ENCODE results near the gene TNRC18.

Gene TNRC18

DNA sequence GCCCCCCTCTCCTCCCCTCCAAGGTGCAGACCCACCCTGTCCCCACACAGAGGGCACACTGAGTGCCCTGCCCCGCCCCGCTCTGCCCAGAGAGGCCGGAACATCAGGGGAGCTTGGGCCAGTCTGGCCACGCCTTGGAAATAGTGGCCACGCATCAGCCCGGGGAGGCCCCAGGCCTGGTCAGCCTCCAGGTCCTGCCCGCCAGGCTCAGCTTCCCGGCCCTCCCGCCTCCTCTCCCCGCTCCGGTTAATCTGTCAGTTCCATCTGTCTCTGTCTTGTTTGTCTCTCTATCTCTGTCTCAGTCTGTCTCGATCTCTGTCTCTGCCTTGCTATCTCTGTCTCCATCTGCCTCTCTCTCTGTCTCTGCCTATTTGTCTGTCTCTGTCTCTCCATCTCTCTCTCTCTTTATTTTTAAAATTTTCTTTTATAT lies 28.9 kb upstream of the TNRC18 start:
- no peak for DNase-seq (ENCODE audit: low read depth in 2 of 2)

DNA sequence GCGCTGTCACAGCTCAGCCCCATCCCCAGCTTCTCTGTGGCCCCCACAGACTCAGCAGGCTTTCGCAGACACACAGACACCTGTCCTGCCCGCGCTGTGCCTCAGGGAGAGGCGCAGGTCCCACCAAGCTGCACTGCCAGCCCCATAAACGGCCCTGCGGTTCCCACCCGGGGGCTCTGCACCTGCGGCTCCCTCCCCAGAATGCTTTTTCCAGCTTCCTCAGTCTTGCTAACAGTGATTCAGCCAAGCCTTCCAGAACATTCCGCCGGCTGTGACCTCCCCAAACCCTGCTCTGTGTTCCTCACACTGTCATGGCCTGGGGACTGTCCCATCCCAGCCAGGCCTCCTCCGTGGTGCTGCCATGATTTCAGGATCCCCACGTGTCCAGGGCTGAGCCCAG lies 27.8 kb upstream of the TNRC18 start:
- DNase-seq (ENCODE audit: low read depth in 2 of 2), result no peak

DNA sequence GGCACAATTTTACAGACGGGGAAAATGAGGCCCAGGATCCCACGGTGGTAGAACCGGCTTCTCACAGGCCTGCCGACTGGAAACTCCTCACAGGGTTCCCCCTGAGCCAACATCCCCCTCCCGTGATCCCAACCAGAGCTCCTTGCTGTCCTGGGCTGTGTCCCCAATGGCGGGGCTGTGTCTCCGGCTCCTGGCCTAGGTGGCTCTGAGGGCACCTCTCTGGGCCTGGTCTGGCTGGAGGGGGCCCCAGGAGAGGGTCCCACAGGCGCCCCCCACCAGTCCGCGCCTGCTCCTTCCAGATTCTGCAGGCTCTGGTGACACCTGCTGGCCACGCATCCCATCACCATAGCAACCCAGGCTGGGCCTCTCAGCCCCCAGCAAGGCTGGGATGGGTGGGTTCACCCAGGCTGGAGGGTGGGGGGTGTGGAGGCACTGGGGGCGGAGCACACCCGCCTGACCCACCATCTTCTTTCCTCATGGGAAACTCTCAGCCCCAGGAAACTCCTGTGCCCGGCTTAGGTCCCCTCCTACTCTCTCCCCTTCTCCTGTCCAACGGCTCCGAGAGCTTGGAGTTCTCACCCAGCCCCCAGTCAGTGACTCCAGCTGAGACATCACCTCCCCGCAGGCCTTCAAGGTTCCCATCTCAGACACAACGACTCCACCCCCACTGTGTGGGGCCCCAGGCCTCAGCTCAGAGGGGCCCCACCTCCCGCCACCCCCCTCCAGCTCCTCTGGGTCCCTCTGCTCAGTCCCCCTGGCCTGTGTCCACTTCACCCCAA lies 27.1 kb upstream of the TNRC18 start:
- no peak for DNase-seq (ENCODE audit: low read depth in 2 of 2)

DNA sequence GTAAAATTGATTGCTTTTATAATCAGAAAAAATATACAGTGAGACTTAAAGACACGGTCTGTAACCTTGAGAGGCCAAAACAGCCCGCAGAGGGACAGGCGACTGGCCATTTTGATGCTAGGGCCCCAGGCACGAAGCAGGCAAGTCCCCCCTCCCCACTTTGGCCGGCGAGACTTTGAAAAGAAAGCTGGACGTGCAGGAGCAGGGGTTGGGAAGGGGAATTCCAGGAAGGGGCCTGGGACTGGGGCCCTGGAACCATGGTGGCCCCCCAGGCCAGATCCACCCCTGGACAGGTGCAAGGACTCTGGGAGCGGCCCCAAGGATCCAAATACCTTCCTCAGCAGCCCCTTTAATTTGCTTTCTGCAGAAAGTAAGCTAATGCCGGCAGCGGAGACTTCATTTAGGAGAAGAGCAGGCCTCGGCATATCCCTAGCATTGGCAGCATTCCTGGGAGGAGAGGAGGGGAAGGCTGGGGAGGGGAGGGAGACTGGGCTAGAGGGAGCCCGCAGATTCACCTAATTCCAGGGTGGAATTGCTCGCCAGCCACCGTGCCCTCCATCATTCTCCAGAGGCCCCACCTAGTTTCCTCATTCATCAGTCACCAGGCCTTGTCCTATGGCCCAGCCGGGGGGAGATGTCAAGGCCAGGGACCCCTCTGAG lies 24.9 kb upstream of the TNRC18 start:
- no peak for DNase-seq (ENCODE audit: low read depth in 2 of 2)

- no peak for DNase-seq (ENCODE audit: low read depth in 2 of 2)
These were observed 22.5 kb upstream of the TNRC18 start for GRCh38 chr7:5445981-5446594.

DNA sequence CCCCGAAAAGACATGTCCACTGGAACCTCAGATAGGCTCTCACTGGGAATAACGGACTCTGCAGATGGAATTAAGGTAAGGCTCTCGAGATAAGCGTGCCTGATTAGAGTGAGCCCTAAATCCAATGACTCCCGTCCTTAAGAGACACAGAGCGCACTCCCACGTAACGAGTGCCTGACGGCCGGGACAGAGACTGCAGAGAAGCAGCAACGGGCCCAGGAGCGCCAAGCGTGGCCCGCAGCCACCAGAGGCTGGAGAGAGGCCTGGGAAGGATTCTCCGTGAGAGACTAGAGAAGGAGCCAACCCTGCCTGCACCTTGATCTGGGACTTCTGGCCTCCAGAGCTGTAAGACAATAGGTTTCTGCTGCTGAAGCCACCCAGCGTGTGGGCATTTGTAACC lies 20.0 kb upstream of the TNRC18 start:
- DNase-seq (ENCODE audit: low read depth in 2 of 2), result no peak

DNA sequence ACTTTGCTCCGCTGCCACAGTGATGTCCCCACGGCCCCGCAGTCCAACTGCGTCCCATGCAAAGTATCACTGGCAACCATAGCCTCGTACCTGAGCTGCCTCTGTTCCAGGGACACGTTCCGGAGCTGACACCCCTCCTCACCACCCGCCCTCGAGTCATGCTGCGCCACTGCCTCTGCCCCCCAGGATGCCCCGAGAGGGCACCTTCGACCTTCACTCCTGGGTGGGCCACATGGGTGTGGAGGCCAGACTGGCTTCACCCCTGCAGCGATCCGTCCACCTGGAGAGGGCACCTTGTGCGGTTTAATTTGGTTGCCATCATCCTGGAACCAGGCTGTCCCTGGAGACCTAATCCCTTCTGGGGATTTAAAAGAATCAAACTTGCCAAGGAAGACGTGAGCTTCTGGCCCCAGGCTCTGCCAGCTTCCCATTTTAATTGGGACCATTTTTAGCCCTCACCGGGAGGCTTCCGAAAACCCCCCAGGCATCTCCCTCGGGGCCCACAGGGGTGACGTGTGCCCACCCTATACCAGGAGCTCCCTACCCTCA lies 19.2 kb upstream of the TNRC18 start:
- DNase-seq (ENCODE audit: low read depth in 2 of 2), result no peak

GRCh38 chr7:5441840-5442503 lies 18.3 kb upstream of the TNRC18 start:
- DNase-seq (ENCODE audit: low read depth in 2 of 2), result no peak

- no peak for DNase-seq (ENCODE audit: low read depth in 2 of 2)
These were observed 16.2 kb upstream of the TNRC18 start for GRCh38 chr7:5439572-5440496.

GRCh38 chr7:5439209-5439571 lies 15.6 kb upstream of the TNRC18 start:
- DNase-seq (ENCODE audit: low read depth in 2 of 2), result no peak

GRCh38 chr7:5437987-5438386 lies 14.4 kb upstream of the TNRC18 start:
- DNase-seq (ENCODE audit: low read depth in 2 of 2), result no peak

DNA sequence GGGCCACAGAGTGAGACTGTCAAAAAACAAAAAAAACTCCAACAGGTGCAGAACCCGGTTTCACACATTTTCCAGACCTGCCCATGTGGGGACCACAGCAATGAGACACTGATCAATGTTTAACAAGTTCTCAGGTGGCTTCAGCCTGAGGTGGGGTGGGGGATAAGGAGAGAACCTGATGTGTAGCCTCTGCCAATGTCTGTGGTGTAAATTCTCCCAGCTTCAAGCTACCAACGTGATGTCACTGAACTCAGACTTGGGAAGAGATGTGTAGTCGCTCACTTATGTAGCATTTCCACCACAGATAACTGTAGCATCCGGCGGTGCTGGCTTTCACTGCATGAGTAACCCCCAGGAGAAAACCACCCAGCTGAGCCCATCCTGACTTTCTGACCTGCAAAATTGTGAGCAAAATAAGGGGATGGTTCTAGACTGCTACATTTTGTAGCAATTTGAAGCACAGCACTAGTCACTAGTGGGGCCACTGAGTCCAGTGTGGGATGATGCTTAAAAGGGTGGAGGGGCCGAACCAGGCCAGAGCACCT lies 13.8 kb upstream of the TNRC18 start:
- DNase-seq (ENCODE audit: low read depth in 2 of 2), result no peak

DNA sequence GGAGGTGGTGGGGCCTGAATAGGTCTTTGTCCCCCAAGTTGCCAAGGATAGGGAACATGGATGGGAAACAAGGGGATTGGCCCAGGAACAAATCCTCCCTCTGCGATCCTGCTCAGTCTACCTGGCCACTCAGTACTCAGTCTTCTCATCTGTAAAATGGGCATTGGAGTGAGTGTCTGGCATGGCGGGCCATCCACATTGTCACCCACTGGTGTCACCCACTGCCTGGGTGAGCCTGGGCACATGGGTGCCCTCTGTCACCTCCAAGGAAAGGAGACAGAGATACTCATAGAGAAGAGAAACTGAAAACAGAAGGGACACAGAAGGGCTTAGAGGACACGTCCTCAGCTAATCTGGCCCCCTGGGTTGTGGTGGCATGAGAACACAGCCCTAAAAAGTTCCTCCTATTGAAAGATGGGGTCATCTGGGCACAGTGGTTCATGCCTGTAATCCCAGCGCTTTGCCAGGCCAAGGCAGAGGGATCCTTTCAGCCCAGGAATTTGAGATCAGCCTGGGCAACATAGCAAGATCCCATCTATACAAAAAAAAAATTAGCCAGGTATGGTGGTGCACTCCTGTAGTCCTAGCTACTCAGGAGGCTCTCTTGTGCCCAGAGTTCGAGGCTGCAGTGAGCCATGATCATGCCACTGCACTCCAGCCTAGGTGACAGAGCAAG lies 12.5 kb upstream of the TNRC18 start:
- no peak for DNase-seq (ENCODE audit: low read depth in 2 of 2)

- DNase-seq (ENCODE audit: low read depth in 2 of 2), result no peak
These were observed 11.8 kb upstream of the TNRC18 start for GRCh38 chr7:5435291-5436002.

GRCh38 chr7:5433181-5433580 lies 9.5 kb upstream of the TNRC18 start:
- no peak for DNase-seq (ENCODE audit: low read depth in 2 of 2)

GRCh38 chr7:5432691-5433090 lies 9.1 kb upstream of the TNRC18 start:
- no peak for DNase-seq (ENCODE audit: low read depth in 2 of 2)

DNA sequence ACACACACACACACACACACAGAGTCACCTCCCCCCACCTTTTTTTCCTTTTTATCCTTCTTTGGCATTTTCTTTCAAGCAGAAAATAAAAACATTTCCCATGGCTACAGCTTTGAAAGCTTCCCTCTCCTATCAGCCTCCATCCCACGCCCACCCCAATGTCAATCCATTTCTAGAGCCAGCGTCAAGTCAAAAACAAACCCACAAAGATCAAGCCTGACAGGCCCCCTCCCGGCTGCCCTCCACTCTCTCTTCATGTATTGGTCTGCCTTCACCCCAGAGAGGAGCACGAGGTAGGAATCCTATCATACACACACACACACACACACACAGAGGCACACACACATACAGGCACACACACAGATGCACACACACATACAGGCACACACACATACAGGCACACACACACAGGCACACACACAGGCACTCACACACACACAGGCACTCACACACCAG lies 8.0 kb upstream of the TNRC18 start:
- no peak for DNase-seq (ENCODE audit: low read depth in 2 of 2)

- no peak for DNase-seq (ENCODE audit: low read depth in 2 of 2)
These were observed 6.9 kb upstream of the TNRC18 start for GRCh38 chr7:5430612-5430947.

DNA sequence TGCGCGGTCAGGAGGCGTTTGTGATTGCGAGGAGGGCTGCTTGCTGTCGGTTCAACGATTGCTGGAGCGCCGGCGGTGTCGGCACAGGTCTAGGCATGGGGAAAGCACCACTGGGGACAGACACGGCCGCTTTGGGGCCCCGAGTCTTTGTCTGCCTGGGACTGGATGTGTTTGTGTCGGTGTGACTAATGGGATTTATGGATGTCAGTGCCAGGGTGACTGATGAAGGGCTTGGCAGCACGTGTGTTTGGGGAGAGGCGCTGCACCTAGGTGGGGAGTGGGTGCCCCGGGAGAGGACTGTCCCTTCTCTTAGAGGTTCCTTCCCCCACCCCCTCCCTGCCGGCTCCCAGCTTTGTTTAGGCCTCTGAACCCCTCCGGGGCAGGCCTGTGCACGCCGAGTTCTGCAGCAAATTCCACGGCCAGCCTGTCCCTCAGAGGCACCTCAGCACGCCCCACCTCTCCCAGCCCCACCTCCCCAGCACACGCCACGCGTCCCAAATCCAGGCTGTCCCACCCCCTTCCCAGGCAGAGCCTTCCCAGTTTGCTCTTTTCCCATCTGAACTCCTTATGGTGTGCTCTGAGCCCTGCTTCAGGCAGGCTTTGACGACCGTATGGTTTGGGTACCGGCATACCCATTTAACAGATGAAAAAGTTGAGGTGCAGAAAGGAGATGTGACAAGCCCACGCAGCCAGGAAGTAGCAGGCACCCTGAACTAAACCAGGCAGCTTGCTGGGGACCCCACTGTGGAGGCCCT lies 6.4 kb upstream of the TNRC18 start:
- DNase-seq (ENCODE audit: low read depth in 2 of 2), result no peak
